GM10847 (cell line): ENCODE results near the gene SELENOM.
A peak's percentile ranks its signal among the peaks of the same experiment; 100 is the strongest.

Experiments used
- POLR2A ChIP-seq: IDR thresholded peaks from 2 replicates; pipeline ENCODE4 v1.6.1; 2011; ENCODE audit not compliant: insufficient read length; ENCODE audit errors: extremely low read depth

SELENOM gene

GRCh38 chr22:31091106-31091975 lies 16.0 kb downstream of the SELENOM start:
- TF ChIP-seq POLR2A, result no peak

- TF ChIP-seq POLR2A, result no peak
These were observed 16.9 kb downstream of the SELENOM start for GRCh38 chr22:31090217-31091085.

- no peak for TF ChIP-seq POLR2A
These were observed 17.9 kb downstream of the SELENOM start for GRCh38 chr22:31089160-31090100.

GRCh38 chr22:31088233-31088986 lies 19.0 kb downstream of the SELENOM start:
- no peak for TF ChIP-seq POLR2A

- no peak for TF ChIP-seq POLR2A
These were observed 19.6 kb downstream of the SELENOM start for GRCh38 chr22:31087744-31088215.

GRCh38 chr22:31086703-31087330 lies 20.6 kb downstream of the SELENOM start:
- no peak for TF ChIP-seq POLR2A

- TF ChIP-seq POLR2A, result no peak
These were observed 21.4 kb downstream of the SELENOM start for GRCh38 chr22:31085928-31086327.

GRCh38 chr22:31085493-31085824 lies 21.9 kb downstream of the SELENOM start:
- no peak for TF ChIP-seq POLR2A

- TF ChIP-seq POLR2A, result peak; percentile 84
These were observed 22.4 kb downstream of the SELENOM start for GRCh38 chr22:31084811-31085492.

- TF ChIP-seq POLR2A, result no peak
These were observed 23.2 kb downstream of the SELENOM start for GRCh38 chr22:31083923-31084810.

- no peak for TF ChIP-seq POLR2A
These were observed 24.0 kb downstream of the SELENOM start for GRCh38 chr22:31083377-31083768.
